ENCODE data around the gene CAPN10.
"Not testable (repeated sequence)": the region's sequence is repeated elsewhere in the genome, so short reads cannot be mapped to it uniquely, and the experiment has no call there.

Gene CAPN10

DNA sequence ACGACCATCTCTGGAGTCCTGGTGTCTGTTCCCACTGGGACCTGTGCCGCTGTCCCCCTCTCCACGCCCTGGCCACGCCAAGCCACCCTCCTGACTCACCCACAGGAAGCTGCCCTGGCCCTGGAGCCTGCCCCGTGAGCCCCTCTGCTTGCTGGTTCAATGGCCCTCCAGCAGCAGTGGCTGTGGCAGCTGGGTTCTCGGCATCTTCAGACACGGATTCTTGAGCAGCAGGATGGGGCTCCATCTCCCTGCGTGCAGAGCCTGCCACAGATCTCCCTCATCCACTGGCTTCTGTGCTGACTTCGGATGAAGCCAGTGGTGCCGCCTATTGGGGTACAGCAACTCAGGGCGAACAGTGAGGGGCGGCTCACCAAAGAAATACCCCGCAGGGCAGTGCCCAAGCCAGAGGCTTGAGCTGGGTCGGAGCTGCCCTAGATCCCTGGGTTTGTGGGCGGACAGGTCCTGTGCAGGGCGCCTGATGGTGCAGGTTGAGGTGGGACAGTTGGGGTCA lies 14.0 kb downstream of the CAPN10 start:
- DNase-seq (ENCODE audit: insufficient read length, low spot score) (no peak), FAIRE-seq (no peak)

DNA sequence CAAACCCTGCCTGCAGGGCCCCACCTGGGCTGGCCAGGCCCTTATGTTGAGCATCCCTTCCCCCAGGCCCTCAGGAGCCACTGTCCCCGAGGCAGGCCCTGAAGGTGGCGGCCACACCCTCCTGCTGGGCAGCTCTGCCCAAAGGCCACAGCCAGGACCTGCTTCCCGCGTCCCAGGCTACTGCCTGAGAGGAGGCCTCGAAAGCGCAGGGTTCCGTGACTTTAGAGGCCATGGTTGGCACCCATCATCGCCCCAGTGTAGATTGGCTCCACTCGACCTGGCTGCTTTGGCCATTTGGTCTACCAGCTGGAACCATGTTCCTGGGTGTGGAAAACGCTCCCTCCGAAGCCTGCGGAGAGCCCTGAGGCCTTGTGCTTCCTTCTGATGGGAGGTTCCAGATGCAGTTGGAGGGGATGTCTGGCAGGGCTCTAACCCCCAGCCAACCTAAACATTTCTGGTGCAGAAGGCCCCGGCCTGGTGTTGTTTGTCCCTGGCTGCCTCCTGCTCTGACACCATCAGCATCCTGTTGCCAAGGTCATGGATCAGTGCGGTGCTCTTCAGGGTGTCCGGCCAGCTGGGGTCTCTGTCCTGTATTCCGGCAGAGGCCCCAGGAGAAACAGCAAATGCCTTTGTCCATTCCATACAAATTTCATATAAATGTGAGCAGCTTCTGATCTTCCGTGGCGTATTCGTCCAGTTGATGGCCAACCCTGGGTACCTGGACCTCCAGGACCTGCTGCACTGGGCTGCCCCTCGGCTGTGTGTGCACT lies 14.7 kb downstream of the CAPN10 start:
- DNase-seq (ENCODE audit: insufficient read length, low spot score) (no peak), FAIRE-seq (no peak)

DNA sequence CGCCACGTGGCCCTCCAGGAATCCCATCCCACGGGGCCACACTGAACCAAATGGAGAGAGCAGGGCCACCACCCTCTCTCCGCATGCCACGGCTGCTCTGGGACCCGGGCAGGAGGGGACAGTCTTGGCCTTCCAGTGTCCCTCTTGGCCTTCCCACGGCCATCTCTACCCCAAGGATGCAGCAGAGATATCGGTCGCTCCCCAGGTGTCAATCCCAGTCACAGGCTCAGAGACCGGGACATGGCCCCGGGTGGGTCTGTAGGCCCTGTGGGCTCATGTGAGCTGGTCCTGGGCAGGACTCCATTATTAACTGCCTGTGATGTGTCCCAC lies 15.3 kb downstream of the CAPN10 start:
- FAIRE-seq (no peak), DNase-seq (ENCODE audit: insufficient read length, low spot score) (no peak)

DNA sequence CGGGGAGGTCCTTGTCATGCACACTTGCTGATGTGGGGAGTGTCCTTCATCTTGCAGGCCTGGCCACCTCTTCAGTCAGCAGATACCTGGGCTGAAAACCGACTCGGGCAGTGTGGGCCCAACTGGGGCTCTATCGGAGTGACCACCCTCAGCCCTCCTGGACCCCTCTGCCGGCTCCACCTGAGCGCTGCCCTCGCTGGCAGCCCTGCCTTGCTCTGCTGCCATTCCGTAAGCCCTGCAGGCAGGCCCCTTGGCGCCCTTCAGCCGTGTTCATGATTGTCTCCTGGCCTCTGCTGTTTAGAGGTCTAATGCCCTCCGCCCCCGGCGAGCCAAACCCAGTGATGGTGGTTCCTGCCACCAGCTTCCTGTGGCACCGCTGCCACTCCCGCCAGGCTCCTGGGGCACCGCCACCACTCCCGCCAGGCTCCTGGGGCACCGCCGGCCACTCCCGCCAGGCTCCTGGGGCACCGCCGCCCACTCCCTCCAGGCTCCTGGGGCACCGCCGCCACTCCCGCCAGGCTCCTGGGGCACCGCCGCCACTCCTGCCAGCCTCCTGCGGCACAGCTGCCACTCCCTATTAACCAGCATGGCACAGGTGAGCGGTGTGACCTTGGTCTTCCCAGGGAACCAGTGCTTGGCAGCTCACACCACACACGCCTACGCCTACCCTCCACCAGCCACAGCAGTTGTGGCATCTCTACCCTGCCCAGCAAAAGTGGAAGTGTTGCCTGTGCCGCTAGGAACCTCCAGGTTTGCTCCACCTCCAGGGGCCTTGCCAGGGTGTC lies 15.9 kb downstream of the CAPN10 start:
- FAIRE-seq (no peak), DNase-seq (ENCODE audit: insufficient read length, low spot score) (no peak)

DNA sequence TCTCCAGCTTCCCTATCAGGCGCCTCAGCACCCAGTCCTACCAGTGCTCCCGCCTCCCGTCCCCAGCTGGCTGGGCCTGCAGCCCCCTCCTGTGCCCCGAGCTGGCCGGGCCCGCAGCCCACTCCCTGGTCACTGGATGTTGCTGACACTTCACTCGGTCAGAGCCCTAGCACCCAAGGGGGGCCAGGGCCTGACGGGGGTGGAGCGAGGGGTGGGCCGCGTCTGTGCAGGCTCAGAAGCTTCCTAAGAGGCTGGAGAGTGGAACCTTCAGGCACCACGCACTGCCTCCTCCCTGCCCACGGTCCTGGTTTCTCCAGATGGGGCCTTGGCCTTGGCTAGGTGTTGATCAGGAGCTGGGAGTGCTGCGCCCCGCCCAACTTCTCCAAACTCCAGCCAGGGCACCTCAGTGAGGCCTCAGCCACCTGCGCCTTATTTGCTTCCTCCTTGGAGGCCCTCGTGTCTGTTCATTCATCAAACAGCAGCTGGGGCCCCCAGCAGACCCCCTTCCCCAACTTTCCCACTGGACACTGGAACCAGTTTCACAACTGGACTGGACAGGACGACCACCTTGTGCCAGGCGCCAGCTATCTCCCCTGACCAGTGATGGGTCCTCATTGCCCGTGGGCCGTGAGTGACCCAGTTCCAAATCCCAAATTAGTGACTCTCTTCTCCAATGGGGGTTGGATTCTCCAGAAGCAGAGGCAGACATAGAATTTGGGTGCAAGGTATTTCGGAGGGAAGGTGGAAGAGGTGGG lies 16.7 kb downstream of the CAPN10 start:
- no peak for DNase-seq (ENCODE audit: insufficient read length, low spot score)
- FAIRE-seq = no peak

DNA sequence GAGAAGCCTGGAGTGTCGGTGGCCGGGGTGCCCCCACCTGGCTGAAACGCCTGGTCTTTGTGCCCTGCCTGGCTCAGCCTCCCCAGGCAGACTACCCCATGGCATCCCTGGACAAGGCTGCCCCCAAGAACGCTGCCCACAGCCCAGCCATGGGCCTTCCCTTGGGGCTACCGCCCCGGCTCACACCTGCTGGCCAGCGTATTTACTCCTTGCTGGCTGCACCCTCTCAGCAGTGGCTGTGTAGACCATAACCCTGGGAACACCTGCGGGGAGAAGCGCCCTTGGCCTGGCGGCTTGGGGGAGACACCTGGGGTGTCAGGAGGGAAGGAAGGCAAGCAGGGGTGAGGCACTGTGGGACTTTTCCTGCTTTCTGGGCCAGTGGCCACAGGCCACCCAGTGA lies 17.3 kb downstream of the CAPN10 start:
- FAIRE-seq (no peak), DNase-seq (ENCODE audit: insufficient read length, low spot score) (no peak)

DNA sequence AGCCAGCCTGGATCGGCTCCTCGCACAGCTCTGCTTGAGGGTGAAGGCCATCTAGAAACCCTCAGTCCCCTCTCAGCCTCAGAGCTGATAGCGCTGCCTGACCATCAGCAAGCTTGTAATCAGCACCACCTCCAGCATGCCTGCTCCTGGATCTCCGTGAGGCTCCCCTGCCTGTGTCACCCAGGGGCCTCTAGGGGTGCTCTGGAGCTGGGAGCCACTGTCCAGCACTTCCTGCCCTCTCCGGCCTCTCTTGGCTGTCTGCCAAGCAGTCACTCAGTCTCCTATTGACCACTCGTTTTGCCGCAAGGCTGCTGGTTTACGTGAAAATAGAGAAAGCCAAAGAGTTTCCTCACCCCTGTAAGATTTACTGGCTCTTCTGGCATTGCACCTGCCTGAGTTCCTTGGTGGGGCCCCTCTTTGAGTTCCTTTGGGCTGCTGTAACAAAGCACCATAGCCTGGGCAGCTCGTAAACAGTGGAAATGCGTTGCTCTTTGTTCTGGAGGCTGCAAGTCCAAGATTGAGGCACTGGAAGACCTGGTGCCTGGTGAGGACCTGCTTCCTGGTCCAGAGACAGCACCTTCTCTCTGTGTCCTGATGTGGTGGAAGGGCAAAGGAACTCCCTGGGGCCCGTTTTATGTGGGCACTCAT lies 17.9 kb downstream of the CAPN10 start:
- peak; percentile 79 for DNase-seq (ENCODE audit: insufficient read length, low spot score)
- FAIRE-seq = no peak

DNA sequence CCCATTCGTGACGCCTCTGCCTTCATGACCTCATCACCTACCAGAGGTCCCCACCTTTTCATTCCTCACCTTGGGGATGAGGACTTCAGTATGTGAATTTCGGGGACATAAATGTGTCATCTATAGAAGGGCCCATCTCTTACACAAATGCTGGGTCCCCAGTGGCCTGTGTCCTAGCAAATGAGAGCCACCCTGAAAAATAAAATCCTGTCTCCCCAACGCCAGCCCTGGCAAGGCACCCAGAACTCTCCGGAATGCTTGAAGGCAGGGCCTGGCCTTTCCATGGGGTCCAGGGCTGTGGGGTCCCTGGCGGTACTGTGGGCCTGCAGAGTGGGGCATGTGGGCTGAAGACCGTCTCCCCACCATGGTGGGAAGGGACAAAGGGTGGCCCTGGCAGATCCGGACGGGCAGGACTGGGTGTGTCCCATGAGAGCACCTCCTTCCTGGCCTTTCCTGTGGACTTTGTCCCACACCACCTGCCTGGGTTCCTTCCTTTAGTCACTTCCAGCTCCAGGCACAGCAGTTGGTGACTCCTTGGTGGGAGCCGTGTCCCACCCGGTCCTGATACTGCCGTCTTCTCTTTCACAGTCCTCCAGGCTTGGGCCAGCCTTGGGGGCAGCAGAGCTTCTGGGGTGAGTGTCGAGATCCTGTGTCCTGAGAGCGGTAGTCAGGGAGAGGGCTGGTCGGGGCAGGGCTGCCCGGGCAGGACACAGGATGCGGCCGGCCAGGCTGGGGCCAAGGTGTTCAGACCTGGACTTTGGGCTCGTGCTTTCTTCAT lies 18.6 kb downstream of the CAPN10 start:
- no peak for FAIRE-seq
- DNase-seq (ENCODE audit: insufficient read length, low spot score) = no peak

DNA sequence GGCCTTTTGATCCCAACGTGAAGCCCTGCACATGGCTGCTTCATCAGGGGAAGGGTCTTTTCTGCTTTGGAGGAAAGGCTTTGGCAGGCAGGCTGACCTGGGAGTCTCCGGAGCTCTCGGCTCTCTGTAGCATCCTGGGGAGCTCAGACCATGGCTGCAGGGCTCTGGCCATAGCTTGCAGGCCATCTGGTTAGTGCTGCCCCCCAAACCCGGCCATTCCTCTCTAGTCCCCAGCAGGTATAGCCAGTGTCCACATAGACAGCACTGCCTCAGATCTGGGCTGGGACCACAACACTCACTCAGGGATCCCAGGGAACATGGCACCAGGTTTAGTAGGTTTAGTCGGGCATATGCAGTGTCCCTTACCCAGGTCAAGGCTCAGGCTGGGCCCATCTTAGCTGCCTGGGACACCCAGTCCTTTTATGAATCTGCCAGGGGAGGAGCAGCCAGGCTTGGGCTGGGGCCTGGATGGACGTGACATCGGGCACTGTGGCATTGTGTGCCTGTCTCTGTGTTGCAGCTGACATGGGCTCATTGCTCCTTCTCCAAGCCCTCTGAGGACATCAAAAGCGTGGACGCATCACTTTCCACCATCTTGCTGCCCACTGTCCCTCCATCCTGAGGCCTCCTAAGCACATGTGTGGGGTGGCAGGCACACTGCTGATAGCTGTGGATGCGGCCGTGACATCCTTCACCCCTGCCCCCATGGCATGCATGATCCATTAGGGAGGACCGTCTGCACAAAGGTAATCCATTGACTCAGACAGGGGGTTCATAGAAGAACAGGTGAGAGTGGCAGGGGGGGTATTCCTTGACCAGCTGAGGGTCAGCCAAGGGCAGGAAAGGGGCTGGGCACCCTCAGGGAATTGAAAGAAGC lies 19.6 kb downstream of the CAPN10 start:
- DNase-seq (ENCODE audit: insufficient read length, low spot score) (no peak), FAIRE-seq (no peak)

DNA sequence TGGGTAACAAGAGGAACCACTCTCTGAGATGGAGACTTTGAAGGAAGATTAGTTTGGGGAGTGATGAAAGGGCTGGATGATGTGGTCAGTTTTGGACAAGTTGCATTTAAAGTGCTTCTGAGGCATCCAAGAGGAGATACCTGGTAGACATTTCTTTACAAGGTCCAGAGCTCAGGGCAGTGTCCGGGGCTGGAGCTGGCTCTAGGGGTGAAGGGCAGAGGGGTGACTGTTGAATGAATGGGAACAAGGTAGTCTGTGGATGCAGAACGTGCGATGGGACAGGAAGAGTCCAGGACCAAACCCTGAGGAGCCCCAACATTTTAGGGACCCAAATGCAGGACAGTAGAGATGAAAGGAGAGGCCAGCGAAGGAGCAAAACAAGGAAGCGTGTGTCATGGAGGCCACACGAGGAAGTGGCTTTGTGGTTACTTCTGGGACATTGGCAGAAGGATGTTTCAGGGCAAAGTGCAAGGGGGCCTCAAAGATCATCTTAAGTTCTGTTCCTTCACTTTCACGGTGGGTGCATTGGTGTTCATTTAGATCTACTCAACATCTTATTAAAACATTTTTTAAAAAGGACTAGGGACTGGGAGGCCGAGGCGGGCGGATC lies 25.2 kb downstream of the CAPN10 start:
- DNase-seq (ENCODE audit: insufficient read length, low spot score) (no peak), FAIRE-seq (no peak)

DNA sequence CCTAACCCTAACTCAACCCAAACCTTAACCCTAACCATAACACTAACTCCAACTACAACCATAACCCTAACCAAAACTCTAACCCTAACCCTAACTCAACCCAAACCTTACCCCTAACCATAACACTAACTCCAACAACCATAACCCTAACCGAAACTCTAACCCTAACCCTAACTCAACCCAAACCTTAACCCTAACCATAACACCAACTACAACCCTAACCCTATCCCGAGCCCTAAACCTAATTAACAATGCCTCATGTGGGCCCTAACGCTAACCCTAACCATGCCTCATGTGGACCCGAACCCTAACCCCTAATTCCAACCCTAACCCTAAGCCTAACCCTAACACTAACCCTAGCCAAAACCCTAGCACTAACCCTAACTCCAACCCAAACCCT lies 27.2 kb downstream of the CAPN10 start:
- FAIRE-seq (no peak), DNase-seq (ENCODE audit: insufficient read length, low spot score) (no peak)

DNA sequence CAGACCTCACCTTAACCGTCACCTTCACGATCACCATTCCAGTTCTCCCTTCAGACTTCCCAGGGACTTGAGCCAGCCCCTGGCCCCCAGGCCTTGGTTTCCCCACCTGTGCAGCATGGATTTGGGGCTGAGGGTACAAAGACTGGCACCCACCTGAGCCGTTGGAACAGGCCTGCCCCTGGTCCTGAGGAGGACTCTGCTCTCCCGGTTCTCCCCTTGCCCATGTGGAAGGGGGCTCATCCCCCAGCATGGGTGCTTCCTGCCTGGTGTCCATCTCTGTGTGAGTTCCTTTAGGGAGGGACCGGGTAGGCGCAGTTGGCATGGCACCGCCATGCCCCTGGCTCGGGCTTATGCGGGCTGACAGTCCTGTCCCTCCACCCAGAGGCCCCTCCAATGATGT lies 27.9 kb downstream of the CAPN10 start:
- no peak for DNase-seq (ENCODE audit: insufficient read length, low spot score)
- FAIRE-seq = no peak

DNA sequence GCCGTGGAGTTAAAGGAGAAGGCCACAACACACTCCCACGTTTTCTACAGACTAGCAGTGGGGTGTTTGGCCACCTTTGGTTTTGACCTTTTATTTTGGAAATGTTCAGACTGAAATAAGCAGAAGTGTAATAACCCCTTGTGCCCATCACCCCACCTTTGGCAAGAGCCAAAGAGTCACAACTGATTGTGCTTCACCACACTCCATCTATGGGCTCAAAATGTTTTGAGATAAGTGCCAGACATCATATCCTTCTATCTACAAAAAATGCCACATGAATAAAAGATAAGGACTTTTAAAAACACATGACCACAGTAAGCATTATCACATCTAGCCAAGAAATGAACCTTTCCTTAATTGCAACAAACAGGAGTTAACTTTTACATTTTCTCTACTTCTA lies 28.9 kb downstream of the CAPN10 start:
- DNase-seq (ENCODE audit: insufficient read length, low spot score) = no peak

DNA sequence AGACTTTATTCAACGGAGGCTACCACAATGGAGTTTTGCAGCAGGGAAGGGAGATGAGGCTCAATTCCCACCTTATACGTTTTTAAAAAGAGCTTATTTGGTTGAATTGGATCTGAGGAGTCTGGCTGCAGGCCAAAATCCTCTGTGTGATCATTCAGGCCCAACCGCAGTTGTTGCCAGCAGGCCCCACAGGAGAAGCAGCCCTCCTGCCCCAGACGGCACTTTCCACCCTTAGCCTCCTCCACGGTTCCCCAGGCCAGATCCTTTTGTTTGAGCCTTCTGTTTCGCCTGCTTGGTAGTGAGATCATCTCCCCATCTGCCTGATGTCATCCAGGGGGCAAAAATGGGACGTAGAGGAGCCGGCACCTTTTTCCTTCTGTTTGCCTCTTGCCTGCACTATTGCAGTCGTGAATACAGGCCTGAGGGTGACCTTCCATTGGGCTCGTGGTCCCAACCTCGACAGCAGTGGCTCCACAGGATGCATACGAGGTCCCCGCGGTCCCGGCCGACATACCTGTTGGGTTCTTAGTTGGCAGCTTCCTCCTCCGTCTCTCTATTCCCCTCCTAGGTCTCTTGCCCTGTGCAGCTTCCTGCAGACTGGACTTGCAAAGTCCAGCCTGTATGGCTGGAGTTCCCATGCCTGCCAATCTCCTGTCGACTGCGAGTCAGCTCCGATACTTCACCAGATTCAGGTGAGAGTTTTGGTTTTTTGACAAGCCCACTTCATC lies 29.4 kb downstream of the CAPN10 start:
- no peak for DNase-seq (ENCODE audit: insufficient read length, low spot score)
- FAIRE-seq = no peak

More for the DNA sequence above, 28.9 kb downstream of the CAPN10 start:
- FAIRE-seq = no peak

DNA sequence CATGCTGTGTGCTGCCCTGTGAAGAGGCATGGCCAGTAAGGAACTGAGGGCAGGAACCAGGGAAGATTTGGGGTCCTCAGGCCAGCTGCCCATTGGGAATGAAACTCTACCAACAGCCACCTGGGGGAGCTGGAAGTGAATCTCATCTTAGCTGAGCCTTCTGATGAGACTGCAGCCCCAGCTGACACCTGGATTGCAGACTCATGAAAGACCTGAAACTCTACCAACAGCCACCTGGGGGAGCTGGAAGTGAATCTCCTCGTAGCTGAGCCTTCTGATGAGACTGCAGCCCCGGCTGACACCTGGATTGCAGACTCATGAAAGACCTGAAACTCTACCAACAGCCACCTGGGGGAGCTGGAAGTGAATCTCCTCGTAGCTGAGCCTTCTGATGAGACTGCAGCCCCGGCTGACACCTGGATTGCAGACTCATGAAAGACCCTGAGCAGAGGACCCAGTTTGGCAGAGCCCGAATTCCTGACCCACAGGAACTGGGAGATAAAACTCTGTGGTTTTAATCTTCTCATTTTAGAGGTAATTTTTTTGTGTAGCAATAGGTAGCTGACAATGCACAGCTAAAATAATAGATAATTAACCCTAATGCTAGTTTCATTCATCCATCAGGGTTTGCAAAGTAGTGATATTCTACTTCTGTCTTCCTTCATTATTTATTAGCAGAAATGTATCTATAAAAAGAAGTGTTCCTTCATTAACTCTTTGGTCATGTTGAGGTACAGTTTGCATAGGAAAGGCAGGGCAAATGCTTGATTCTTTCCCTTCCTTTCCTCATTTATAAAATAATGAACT lies 30.5 kb downstream of the CAPN10 start:
- FAIRE-seq; DNase-seq (ENCODE audit: insufficient read length, low spot score): not testable (repeated sequence)

DNA sequence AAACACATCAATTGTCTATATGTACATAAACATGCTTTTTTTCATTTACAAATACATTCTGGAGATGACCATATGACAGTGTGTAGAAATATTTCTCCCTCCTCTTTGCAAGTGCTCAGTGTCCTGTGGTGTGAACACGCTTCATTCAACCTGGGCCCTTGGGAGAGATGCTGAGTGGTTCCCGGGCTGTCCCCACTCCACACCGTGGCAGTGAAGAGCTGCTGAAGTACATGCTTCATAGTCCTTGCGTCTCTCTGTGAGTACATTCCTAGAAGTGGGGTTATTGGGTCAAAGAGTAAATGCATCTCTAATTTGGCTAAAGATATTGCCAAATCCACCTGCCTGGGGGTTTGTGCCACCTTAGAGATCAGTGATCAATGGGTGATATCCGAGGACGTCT lies 32.2 kb downstream of the CAPN10 start:
- no peak for FAIRE-seq
- no peak for DNase-seq (ENCODE audit: insufficient read length, low spot score)

DNA sequence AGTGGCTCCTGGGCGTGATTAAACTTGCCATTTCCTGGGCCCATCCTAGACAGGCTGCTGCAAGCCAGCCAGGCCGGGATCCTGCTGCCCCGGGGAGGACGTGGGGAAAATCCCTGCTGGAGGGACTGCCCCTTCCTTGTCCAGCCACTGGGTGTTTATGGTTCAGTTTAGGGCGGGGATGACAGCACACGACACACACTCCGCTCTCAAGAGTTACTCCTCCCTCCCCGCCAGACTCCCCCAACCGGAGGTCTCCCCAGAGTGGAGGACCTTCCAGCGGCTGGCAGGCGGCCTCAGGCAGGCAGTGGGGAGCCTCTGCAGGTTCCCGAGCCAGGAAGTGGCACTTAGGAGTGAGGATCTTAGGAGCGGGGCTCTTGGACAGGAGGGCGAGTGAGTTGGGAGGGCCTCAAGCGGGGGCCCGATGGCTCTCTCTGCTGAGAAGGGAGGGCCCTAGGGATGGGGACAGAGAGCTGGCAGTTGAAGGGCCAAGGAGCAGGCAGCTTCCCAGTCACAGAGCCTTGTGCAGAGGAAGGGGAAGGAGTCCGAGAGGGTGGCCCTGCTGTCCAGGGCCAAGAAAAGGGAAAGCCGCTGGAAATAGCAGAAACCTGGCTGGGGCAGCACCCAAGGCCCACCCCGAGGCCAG lies 33.1 kb downstream of the CAPN10 start:
- no peak for DNase-seq (ENCODE audit: insufficient read length, low spot score)
- no peak for FAIRE-seq
